ENCODE data around the gene PRKG1.

- no peak for TF ChIP-seq CTCF (IDR thresholded peaks at IDR 0.05)
- no peak for TF ChIP-seq EP300 (IDR thresholded peaks at IDR 0.05)
Measured at GRCh38 chr10:52064084-52064845, 990.0 kb downstream of the PRKG1 start.
